K562 (cell line): ENCODE measurements around the gene RNF145. TPM values are rescaled to one million over a fixed set of nuclear protein-coding genes. Genes with fewer than 3 reads are reported as not detected.

ENCODE experiments used
- GATA2 ChIP-seq: sonication (generic); formaldehyde crosslinking; IDR thresholded peaks from 2 replicates; pipeline ENCODE4 v1.4.0; 2020; ENCODE audit warnings: mild to moderate bottlenecking, missing genetic modification reagents
- POLR2G ChIP-seq: fragments of 200-400 bp; formaldehyde crosslinking; IDR thresholded peaks from 2 replicates; pipeline ENCODE4 v1.6.1; 2017; ENCODE audit warnings: low read depth, mild to moderate bottlenecking, antibody characterized with exemption, low read length, moderate library complexity
- RAD21 ChIP-seq, 2 experiments: fragments of 250-450 bp in 1 of 2; fragments of 450-650 bp in 1 of 2; sonication (Bioruptor Pico) in 1 of 2; formaldehyde crosslinking in 1 of 2; IDR thresholded peaks in 1 of 2; conservative IDR thresholded peaks in 1 of 2; 2 replicates each; pipeline versions ENCODE4 v1.4.0 to v1.8.0; 2020 to 2022; ENCODE audit warnings: mild to moderate bottlenecking in 2 of 2, moderate library complexity in 1 of 2
- RBM14 ChIP-seq: fragments of 200-400 bp; formaldehyde crosslinking; IDR thresholded peaks from 2 replicates; pipeline ENCODE4 v1.6.1; 2018; ENCODE audit warnings: low read depth, mild to moderate bottlenecking, low read length, moderate library complexity, borderline replicate concordance; ENCODE audit not compliant: insufficient read depth
- SAP30 ChIP-seq: fragments of 200-600 bp; sonication (generic); IDR thresholded peaks from 2 replicates; pipeline ENCODE4 v1.6.1; 2012; ENCODE audit warnings: borderline replicate concordance, low read depth, mild to moderate bottlenecking, moderate library complexity, low read length, control low read depth, inconsistent platforms; ENCODE audit not compliant: insufficient read depth, poor library complexity, severe bottlenecking
- ZKSCAN3 ChIP-seq: fragments of 250-450 bp; sonication (Bioruptor Pico); IDR thresholded peaks from 2 replicates; pipeline ENCODE4 v1.4.0; 2020
- polyA plus RNA-seq, 8 experiments: library from polyadenylated mRNA; depleted of rRNA in 4 of 8; stranded (reverse) in 5 of 8; unstranded in 3 of 8; fragments of >200 nt; fragmentation: Nextera tagmentation in 2 of 8; fragmentation: Illumina TruSeq in 1 of 8; extraction: Ambion mirVana in 2 of 8; extraction: Trizol in 1 of 8; gene quantifications; 2 replicates each; pipeline versions ENCODE4 v1.2.1 to v1.2.3, GENCODE V29; 2011 to 2014; ENCODE audit warnings: inconsistent platforms in 1 of 8, missing spikeins in 1 of 8
- total RNA-seq, 7 experiments: library from RNA; depleted of rRNA in 6 of 7; stranded (reverse); fragments of >200 nt in 6 of 7; fragmentation: Illumina TruSeq in 2 of 7; extraction: Trizol in 2 of 7; gene quantifications; 2 replicates each; pipeline versions ENCODE4 v1.2.1 to v1.2.3, GENCODE V29; 2011 to 2021; ENCODE audit warnings: low replicate concordance in 1 of 7
- TF ChIP-seq, protein P1 (sequence below): sonication (generic); formaldehyde crosslinking; IDR thresholded peaks from 2 replicates; pipeline ENCODE4 v1.8.0; 2022; ENCODE audit warnings: mild to moderate bottlenecking, missing genetic modification reagents
- TF ChIP-seq, protein P2 (sequence below): fragments of 200-600 bp; sonication (generic); IDR thresholded peaks from one replicate; pipeline ENCODE4 v1.6.1; 2012; ENCODE audit warnings: mild to moderate bottlenecking, low read depth, low read length, inconsistent platforms
- TF ChIP-seq, protein P3 (sequence below): fragments of 450-650 bp; formaldehyde crosslinking; IDR thresholded peaks from 2 replicates; pipeline ENCODE4 v1.4.0; 2020; ENCODE audit warnings: mild to moderate bottlenecking, moderate library complexity

RNF145 gene
- total and polyA plus RNA-seq, 9 of the 15 experiments (the other 6 are each of a cell fraction or from before 2014, with no cell fraction given): 13.6 to 40.7 (median 25.4) TPM

DNA sequence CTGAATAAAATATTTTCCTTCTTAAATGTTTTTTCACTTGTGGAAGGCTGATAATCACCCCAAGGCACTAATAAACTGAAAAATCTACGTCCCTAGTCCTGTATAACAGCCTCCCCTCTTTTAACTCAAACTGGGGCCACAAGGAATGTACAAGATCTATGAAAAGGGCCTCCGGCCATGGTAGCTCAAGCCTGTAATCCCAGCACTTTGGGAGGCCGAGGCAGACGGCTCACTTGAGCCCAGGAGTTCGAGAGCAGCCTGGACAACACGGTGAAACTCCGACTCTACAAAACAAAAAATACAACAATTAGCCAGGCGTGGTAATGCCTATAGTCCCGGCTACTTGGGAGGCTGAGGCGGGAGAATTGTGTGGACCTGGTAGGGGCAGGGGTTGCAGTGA is 23.6 kb downstream of the RNF145 start (continued):
- TF ChIP-seq, protein P1, sequence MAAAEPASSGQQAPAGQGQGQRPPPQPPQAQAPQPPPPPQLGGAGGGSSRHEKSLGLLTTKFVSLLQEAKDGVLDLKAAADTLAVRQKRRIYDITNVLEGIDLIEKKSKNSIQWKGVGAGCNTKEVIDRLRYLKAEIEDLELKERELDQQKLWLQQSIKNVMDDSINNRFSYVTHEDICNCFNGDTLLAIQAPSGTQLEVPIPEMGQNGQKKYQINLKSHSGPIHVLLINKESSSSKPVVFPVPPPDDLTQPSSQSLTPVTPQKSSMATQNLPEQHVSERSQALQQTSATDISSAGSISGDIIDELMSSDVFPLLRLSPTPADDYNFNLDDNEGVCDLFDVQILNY: no peak
- TF ChIP-seq, protein P2, sequence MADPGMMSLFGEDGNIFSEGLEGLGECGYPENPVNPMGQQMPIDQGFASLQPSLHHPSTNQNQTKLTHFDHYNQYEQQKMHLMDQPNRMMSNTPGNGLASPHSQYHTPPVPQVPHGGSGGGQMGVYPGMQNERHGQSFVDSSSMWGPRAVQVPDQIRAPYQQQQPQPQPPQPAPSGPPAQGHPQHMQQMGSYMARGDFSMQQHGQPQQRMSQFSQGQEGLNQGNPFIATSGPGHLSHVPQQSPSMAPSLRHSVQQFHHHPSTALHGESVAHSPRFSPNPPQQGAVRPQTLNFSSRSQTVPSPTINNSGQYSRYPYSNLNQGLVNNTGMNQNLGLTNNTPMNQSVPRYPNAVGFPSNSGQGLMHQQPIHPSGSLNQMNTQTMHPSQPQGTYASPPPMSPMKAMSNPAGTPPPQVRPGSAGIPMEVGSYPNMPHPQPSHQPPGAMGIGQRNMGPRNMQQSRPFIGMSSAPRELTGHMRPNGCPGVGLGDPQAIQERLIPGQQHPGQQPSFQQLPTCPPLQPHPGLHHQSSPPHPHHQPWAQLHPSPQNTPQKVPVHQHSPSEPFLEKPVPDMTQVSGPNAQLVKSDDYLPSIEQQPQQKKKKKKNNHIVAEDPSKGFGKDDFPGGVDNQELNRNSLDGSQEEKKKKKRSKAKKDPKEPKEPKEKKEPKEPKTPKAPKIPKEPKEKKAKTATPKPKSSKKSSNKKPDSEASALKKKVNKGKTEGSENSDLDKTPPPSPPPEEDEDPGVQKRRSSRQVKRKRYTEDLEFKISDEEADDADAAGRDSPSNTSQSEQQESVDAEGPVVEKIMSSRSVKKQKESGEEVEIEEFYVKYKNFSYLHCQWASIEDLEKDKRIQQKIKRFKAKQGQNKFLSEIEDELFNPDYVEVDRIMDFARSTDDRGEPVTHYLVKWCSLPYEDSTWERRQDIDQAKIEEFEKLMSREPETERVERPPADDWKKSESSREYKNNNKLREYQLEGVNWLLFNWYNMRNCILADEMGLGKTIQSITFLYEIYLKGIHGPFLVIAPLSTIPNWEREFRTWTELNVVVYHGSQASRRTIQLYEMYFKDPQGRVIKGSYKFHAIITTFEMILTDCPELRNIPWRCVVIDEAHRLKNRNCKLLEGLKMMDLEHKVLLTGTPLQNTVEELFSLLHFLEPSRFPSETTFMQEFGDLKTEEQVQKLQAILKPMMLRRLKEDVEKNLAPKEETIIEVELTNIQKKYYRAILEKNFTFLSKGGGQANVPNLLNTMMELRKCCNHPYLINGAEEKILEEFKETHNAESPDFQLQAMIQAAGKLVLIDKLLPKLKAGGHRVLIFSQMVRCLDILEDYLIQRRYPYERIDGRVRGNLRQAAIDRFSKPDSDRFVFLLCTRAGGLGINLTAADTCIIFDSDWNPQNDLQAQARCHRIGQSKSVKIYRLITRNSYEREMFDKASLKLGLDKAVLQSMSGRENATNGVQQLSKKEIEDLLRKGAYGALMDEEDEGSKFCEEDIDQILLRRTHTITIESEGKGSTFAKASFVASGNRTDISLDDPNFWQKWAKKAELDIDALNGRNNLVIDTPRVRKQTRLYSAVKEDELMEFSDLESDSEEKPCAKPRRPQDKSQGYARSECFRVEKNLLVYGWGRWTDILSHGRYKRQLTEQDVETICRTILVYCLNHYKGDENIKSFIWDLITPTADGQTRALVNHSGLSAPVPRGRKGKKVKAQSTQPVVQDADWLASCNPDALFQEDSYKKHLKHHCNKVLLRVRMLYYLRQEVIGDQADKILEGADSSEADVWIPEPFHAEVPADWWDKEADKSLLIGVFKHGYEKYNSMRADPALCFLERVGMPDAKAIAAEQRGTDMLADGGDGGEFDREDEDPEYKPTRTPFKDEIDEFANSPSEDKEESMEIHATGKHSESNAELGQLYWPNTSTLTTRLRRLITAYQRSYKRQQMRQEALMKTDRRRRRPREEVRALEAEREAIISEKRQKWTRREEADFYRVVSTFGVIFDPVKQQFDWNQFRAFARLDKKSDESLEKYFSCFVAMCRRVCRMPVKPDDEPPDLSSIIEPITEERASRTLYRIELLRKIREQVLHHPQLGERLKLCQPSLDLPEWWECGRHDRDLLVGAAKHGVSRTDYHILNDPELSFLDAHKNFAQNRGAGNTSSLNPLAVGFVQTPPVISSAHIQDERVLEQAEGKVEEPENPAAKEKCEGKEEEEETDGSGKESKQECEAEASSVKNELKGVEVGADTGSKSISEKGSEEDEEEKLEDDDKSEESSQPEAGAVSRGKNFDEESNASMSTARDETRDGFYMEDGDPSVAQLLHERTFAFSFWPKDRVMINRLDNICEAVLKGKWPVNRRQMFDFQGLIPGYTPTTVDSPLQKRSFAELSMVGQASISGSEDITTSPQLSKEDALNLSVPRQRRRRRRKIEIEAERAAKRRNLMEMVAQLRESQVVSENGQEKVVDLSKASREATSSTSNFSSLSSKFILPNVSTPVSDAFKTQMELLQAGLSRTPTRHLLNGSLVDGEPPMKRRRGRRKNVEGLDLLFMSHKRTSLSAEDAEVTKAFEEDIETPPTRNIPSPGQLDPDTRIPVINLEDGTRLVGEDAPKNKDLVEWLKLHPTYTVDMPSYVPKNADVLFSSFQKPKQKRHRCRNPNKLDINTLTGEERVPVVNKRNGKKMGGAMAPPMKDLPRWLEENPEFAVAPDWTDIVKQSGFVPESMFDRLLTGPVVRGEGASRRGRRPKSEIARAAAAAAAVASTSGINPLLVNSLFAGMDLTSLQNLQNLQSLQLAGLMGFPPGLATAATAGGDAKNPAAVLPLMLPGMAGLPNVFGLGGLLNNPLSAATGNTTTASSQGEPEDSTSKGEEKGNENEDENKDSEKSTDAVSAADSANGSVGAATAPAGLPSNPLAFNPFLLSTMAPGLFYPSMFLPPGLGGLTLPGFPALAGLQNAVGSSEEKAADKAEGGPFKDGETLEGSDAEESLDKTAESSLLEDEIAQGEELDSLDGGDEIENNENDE: no peak
- TF ChIP-seq SAP30 (no peak), GATA2 (CRISPR knock-in tag) (no peak), RAD21 (CRISPR knock-in tag; conservative IDR thresholded peaks at IDR 0.05 in 1 of 2, IDR thresholded peaks at IDR 0.05 in 1 of 2) (no peak), POLR2G (no peak), ZKSCAN3 (CRISPR knock-in tag) (no peak), RBM14 (no peak)
- TF ChIP-seq, protein P3, sequence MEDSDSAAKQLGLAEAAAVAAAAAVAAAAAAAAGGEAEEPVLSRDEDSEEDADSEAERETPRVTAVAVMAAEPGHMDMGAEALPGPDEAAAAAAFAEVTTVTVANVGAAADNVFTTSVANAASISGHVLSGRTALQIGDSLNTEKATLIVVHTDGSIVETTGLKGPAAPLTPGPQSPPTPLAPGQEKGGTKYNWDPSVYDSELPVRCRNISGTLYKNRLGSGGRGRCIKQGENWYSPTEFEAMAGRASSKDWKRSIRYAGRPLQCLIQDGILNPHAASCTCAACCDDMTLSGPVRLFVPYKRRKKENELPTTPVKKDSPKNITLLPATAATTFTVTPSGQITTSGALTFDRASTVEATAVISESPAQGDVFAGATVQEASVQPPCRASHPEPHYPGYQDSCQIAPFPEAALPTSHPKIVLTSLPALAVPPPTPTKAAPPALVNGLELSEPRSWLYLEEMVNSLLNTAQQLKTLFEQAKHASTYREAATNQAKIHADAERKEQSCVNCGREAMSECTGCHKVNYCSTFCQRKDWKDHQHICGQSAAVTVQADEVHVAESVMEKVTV (CRISPR knock-in tag): no peak
- TF ChIP-seq, all 486 proteins: peak for 0
